ENCODE measurements around the gene ELF1. TPM values are rescaled to one million over a fixed set of nuclear protein-coding genes. Genes with fewer than 3 reads are reported as not detected.

ELF1 gene
- total RNA-seq, 4 donors from 2014 or later, result 61.9 to 84.5 (median 71.5) TPM

GRCh38 chr13:41025518-41025917 is 6.4 kb upstream of the ELF1 start:
- no peak for DNase-seq
- no peak for TF ChIP-seq POLR2A (IDR thresholded peaks at IDR 0.05)
- no peak for TF ChIP-seq CTCF (IDR thresholded peaks at IDR 0.05)
- peaks cover 0 to 30% (median 2%) of the 10 kb centered on the region in 3 donors for H3K4me1 ChIP-seq
- 55 to 65% methylated on average over 4 of the region's 4 CpGs for WGBS, 2 donors
- H3K27ac ChIP-seq, result no peak overlapping the region
- intact Hi-C loops (cut with DNase I), result no loop called here
- no peak overlapping the region for H3K4me3 ChIP-seq
- H3K27me3 ChIP-seq, result no peaks in the 10 kb centered on the region
- H3K36me3 ChIP-seq, result peaks cover 0 to 14% (median 0%) of the 10 kb centered on the region in 3 donors
- H3K9me3 ChIP-seq, result no peaks in the 10 kb centered on the region

GRCh38 chr13:41019578-41020347 is 647 bp upstream of the ELF1 start:
- H3K9me3 ChIP-seq, result no peaks in the 10 kb centered on the region
- intact Hi-C loops (cut with DNase I), result no loop called here

GRCh38 chr13:41018602-41018948 is 541 bp downstream of the ELF1 start:
- H3K36me3 ChIP-seq, result no peaks in the 10 kb centered on the region
- H3K9me3 ChIP-seq, result no peaks in the 10 kb centered on the region
- no peak for DNase-seq
- H3K4me3 ChIP-seq, result peak overlapping the region; percentile 36 to 62 (median 48)
- TF ChIP-seq POLR2A (IDR thresholded peaks at IDR 0.05) (no peak), CTCF (IDR thresholded peaks at IDR 0.05) (no peak)
- WGBS, 2 donors, result 22 to 35% methylated on average over 1 of the region's 1 CpG
- no peaks in the 10 kb centered on the region for H3K27me3 ChIP-seq
- H3K27ac ChIP-seq, result peak overlapping the region; percentile 85 to 95 (median 91)
- intact Hi-C loops (cut with DNase I), result no loop called here
- peaks cover 21 to 66% (median 23%) of the 10 kb centered on the region in 3 donors for H3K4me1 ChIP-seq

More at GRCh38 chr13:41019578-41020347, 647 bp upstream of the ELF1 start:
- no peaks in the 10 kb centered on the region for H3K27me3 ChIP-seq
- peaks cover 18 to 54% (median 22%) of the 10 kb centered on the region in 3 donors for H3K4me1 ChIP-seq
- peak overlapping the region in 2 of 4 donors; percentile 46 to 49 for H3K4me3 ChIP-seq
- WGBS, 2 donors, result 69 to 78% methylated on average over 2 of the region's 2 CpGs
- no peaks in the 10 kb centered on the region for H3K36me3 ChIP-seq
- H3K27ac ChIP-seq, result peak overlapping the region; percentile 30 to 95 (median 88)
- TF ChIP-seq CTCF (IDR thresholded peaks at IDR 0.05), result no peak
- no peak for TF ChIP-seq POLR2A (IDR thresholded peaks at IDR 0.05)
- no peak for DNase-seq

GRCh38 chr13:41017817-41018601 is 1.1 kb downstream of the ELF1 start:
- H3K27ac ChIP-seq, result peak overlapping the region; percentile 82 to 95 (median 88)
- no peaks in the 10 kb centered on the region for H3K27me3 ChIP-seq
- no peaks in the 10 kb centered on the region for H3K9me3 ChIP-seq
- WGBS, 2 donors, result 14 to 24% methylated on average over 3 of the region's 3 CpGs
- peaks cover 0 to 4% (median 0%) of the 10 kb centered on the region in 3 donors for H3K36me3 ChIP-seq
- intact Hi-C loops (cut with DNase I), result no loop called here
- H3K4me1 ChIP-seq, result peaks cover 21 to 72% (median 23%) of the 10 kb centered on the region in 3 donors
- DNase-seq, result no peak
- H3K4me3 ChIP-seq, result peak overlapping the region; percentile 36 to 62 (median 48)
- no peak for TF ChIP-seq POLR2A (IDR thresholded peaks at IDR 0.05)
- TF ChIP-seq CTCF (IDR thresholded peaks at IDR 0.05), result no peak

GRCh38 chr13:41017159-41017558 is 2.0 kb downstream of the ELF1 start:
- no peaks in the 10 kb centered on the region for H3K27me3 ChIP-seq
- H3K9me3 ChIP-seq, result no peaks in the 10 kb centered on the region
- peaks cover 21 to 80% (median 23%) of the 10 kb centered on the region in 3 donors for H3K4me1 ChIP-seq
- H3K27ac ChIP-seq, result peak overlapping the region; percentile 71 to 95 (median 88)
- peak overlapping the region; percentile 36 to 62 (median 48) for H3K4me3 ChIP-seq
- no peak for TF ChIP-seq CTCF (IDR thresholded peaks at IDR 0.05)
- TF ChIP-seq POLR2A (IDR thresholded peaks at IDR 0.05), result peak in 2 of 4 donors; percentile 21 to 59
- 22 to 31% methylated on average over 2 of the region's 2 CpGs for WGBS, 2 donors
- intact Hi-C loops (cut with DNase I), result no loop called here
- no peak for DNase-seq
- H3K36me3 ChIP-seq, result peaks cover 0 to 9% (median 0%) of the 10 kb centered on the region in 3 donors

All from esophagus squamous epithelium (tissue), 5 donors.